ENCODE results near the gene CHST13.

- TF ChIP-seq, protein P1, sequence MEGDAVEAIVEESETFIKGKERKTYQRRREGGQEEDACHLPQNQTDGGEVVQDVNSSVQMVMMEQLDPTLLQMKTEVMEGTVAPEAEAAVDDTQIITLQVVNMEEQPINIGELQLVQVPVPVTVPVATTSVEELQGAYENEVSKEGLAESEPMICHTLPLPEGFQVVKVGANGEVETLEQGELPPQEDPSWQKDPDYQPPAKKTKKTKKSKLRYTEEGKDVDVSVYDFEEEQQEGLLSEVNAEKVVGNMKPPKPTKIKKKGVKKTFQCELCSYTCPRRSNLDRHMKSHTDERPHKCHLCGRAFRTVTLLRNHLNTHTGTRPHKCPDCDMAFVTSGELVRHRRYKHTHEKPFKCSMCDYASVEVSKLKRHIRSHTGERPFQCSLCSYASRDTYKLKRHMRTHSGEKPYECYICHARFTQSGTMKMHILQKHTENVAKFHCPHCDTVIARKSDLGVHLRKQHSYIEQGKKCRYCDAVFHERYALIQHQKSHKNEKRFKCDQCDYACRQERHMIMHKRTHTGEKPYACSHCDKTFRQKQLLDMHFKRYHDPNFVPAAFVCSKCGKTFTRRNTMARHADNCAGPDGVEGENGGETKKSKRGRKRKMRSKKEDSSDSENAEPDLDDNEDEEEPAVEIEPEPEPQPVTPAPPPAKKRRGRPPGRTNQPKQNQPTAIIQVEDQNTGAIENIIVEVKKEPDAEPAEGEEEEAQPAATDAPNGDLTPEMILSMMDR (conservative IDR thresholded peaks at IDR 0.05; ENCODE audit: low read depth, low read length): no peak
- no peak for TF ChIP-seq EZH2 (IDR thresholded peaks at IDR 0.05; ENCODE audit: borderline replicate concordance, low read depth, low read length, poor library complexity, severe bottlenecking)
Measured at GRCh38 chr3:126545544-126545943, 21.6 kb downstream of the CHST13 start.

All from A673 (cell line).